GM23338 (cell line): Measurements from ENCODE around the gene PDE4D. TPM values are rescaled to one million over a fixed set of nuclear protein-coding genes. Genes with fewer than 3 reads are reported as not detected.

Experiments used
- ATAC-seq: fragments of 200-7000 bp; cut with Tn5 transposase; 3 replicates; pipeline ENCODE4 v1.9.1; 2020
- DNase-seq: peaks from one replicate; pipeline ENCODE4 v3.0.0-alpha.2; 2015; ENCODE audit warnings: low spot score
- H2AFZ ChIP-seq: fragments of 200-600 bp; sonication (generic); 2 replicates; pipeline ENCODE4 v1.8.0; 2016; ENCODE audit warnings: antibody characterized with exemption, mild to moderate bottlenecking, moderate library complexity
- H3F3A ChIP-seq: fragments of 200-600 bp; sonication (generic); replicated peaks from 2 replicates; pipeline ENCODE4 v1.8.0; 2017; ENCODE audit warnings: antibody characterized with exemption, mixed run types, low read depth
- H3K27ac ChIP-seq: fragments of 200-600 bp; sonication (generic); 2 replicates; pipeline ENCODE4 v1.6.1; 2016; ENCODE audit warnings: low read depth
- H3K27me3 ChIP-seq: fragments of 200-600 bp; sonication (generic); 2 replicates; pipeline ENCODE4 v1.8.0; 2016; ENCODE audit warnings: mild to moderate bottlenecking, mixed run types, moderate library complexity; ENCODE audit not compliant: insufficient read depth
- H3K36me3 ChIP-seq: fragments of 200-600 bp; sonication (generic); 2 replicates; pipeline ENCODE4 v1.8.0; 2016; ENCODE audit warnings: mild to moderate bottlenecking; ENCODE audit not compliant: insufficient read depth
- H3K4me1 ChIP-seq: fragments of 200-600 bp; sonication (generic); 2 replicates; pipeline ENCODE4 v1.8.0; 2016; ENCODE audit warnings: mild to moderate bottlenecking, moderate library complexity; ENCODE audit not compliant: insufficient read depth
- H3K4me2 ChIP-seq: fragments of 200-600 bp; sonication (generic); 2 replicates; pipeline ENCODE4 v1.7.1; 2017; ENCODE audit warnings: mixed run types
- H3K4me3 ChIP-seq: fragments of 200-600 bp; sonication (generic); 2 replicates; pipeline ENCODE4 v1.6.1; 2016; ENCODE audit warnings: mixed run types
- H3K79me2 ChIP-seq: fragments of 200-600 bp; sonication (generic); replicated peaks from 2 replicates; pipeline ENCODE4 v1.8.0; 2017; ENCODE audit warnings: mild to moderate bottlenecking; ENCODE audit not compliant: insufficient read depth
- H3K9me2 ChIP-seq: fragments of 200-600 bp; sonication (generic); 2 replicates; pipeline ENCODE4 v1.8.0; 2017; ENCODE audit not compliant: insufficient read depth
- H4K20me1 ChIP-seq: fragments of 200-600 bp; sonication (generic); replicated peaks from 2 replicates; pipeline ENCODE4 v1.8.0; 2017; ENCODE audit warnings: mild to moderate bottlenecking; ENCODE audit not compliant: insufficient read depth
- H3K27ac Mint-ChIP-seq: 2 replicates; pipeline ENCODE4 v1.8.0; 2020; ENCODE audit warnings: inconsistent platforms, mild to moderate bottlenecking, moderate library complexity, mixed read lengths
- H3K27me3 Mint-ChIP-seq: 3 replicates; pipeline ENCODE4 v1.8.0; 2022; ENCODE audit warnings: low read depth, mild to moderate bottlenecking, moderate library complexity, mixed read lengths, inconsistent platforms; ENCODE audit not compliant: insufficient read depth, poor library complexity
- H3K36me3 Mint-ChIP-seq: 3 replicates; pipeline ENCODE4 v1.8.0; 2021; ENCODE audit warnings: low read depth, mild to moderate bottlenecking, inconsistent platforms, moderate library complexity, mixed read lengths
- H3K4me1 Mint-ChIP-seq: 3 replicates; pipeline ENCODE4 v1.8.0; 2020; ENCODE audit warnings: mild to moderate bottlenecking, inconsistent platforms, mixed read lengths
- H3K4me3 Mint-ChIP-seq: 3 replicates; pipeline ENCODE4 v1.8.0; 2021; ENCODE audit warnings: moderate library complexity, mild to moderate bottlenecking, inconsistent platforms, mixed read lengths
- H3K9me3 Mint-ChIP-seq: 3 replicates; pipeline ENCODE4 v1.8.0; 2020; ENCODE audit warnings: moderate library complexity, mild to moderate bottlenecking, inconsistent platforms, mixed read lengths
- CREB1 ChIP-seq: fragments of 250-450 bp; sonication (Bioruptor Pico); IDR thresholded peaks from 2 replicates; pipeline ENCODE4 v1.5.0; 2020; ENCODE audit warnings: low read depth, mild to moderate bottlenecking, moderate library complexity
- ETS1 ChIP-seq: IDR thresholded peaks from 2 replicates; pipeline ENCODE4 v1.6.1; 2016; ENCODE audit warnings: antibody characterized with exemption
- EZH2 ChIP-seq: fragments of 200-600 bp; sonication (generic); IDR thresholded peaks from one replicate; pipeline ENCODE4 v1.8.0; 2017; ENCODE audit warnings: antibody characterized with exemption, mild to moderate bottlenecking, low read depth; ENCODE audit not compliant: unreplicated experiment
- EZH2phosphoT487 ChIP-seq: fragments of 200-600 bp; sonication (generic); IDR thresholded peaks from one replicate; pipeline ENCODE4 v1.8.1; 2018; ENCODE audit warnings: antibody characterized with exemption; ENCODE audit not compliant: unreplicated experiment
- NANOG ChIP-seq: IDR thresholded peaks from 2 replicates; pipeline ENCODE4 v1.6.1; 2016; ENCODE audit warnings: antibody characterized with exemption, borderline replicate concordance
- POLR2AphosphoS5 ChIP-seq: IDR thresholded peaks from 2 replicates; pipeline ENCODE4 v1.6.1; 2016; ENCODE audit warnings: antibody characterized with exemption, low read depth
- REST ChIP-seq: IDR thresholded peaks from one replicate; pipeline ENCODE4 v1.6.1; 2018; ENCODE audit warnings: antibody characterized with exemption; ENCODE audit not compliant: unreplicated experiment
- STAT1 ChIP-seq: IDR thresholded peaks from one replicate; pipeline ENCODE4 v1.6.1; 2016; ENCODE audit warnings: antibody characterized with exemption; ENCODE audit not compliant: unreplicated experiment
- ZNF114 ChIP-seq: fragments of 250-450 bp; sonication (Bioruptor Pico); IDR thresholded peaks from 2 replicates; pipeline ENCODE4 v1.5.0; 2020; ENCODE audit warnings: mild to moderate bottlenecking, moderate library complexity
- ZNF331 ChIP-seq: fragments of 250-450 bp; sonication (Bioruptor Pico); IDR thresholded peaks from 2 replicates; pipeline ENCODE4 v1.5.0; 2020; ENCODE audit warnings: low read depth, mild to moderate bottlenecking, moderate library complexity
- ZNF462 ChIP-seq: fragments of 250-450 bp; sonication (Bioruptor Pico); IDR thresholded peaks from 2 replicates; pipeline ENCODE4 v1.5.0; 2020; ENCODE audit warnings: mild to moderate bottlenecking, moderate library complexity
- polyA plus RNA-seq: library from polyadenylated mRNA; unstranded; fragments of >200 nt; fragmentation: Nextera tagmentation; extraction: Ambion mirVana; gene quantifications from 2 replicates; pipeline ENCODE4 v1.2.1, GENCODE V29; 2016
- total RNA-seq: library from RNA; depleted of rRNA; stranded (reverse); fragments of >200 nt; shearing (Covaris generic); gene quantifications from 2 replicates; pipeline ENCODE4 v1.2.3, GENCODE V29; 2014

The PDE4D gene
- total and polyA plus RNA-seq, 2 experiments from 2014 or later, result 2.1 to 4.7 TPM

GRCh38 chr5:59517926-59518585 is 375.5 kb downstream of the PDE4D start:
- no peaks in the 10 kb centered on the region for H3F3A ChIP-seq
- no peak overlapping the region for H3K4me3 ChIP-seq
- DNase-seq (no peak), ATAC-seq (no peak)
- TF ChIP-seq NANOG, result no peak
- no peak for TF ChIP-seq EZH2phosphoT487
- TF ChIP-seq ETS1, result no peak
- TF ChIP-seq ZNF462 (CRISPR knock-in tag), result no peak
- TF ChIP-seq REST, result no peak
- no peak for TF ChIP-seq POLR2AphosphoS5
- TF ChIP-seq CREB1, result no peak
- no peak for TF ChIP-seq EZH2
- no peak for TF ChIP-seq ZNF114 (CRISPR knock-in tag)
- TF ChIP-seq STAT1, result no peak
- TF ChIP-seq ZNF331 (CRISPR knock-in tag), result no peak
- H3K9me3 Mint-ChIP-seq, result no peaks in the 10 kb centered on the region
- H3K27ac Mint-ChIP-seq, result no peak overlapping the region
- no peaks in the 10 kb centered on the region for H3K27me3 Mint-ChIP-seq
- no peaks in the 10 kb centered on the region for H3K4me1 ChIP-seq
- no peaks in the 10 kb centered on the region for H3K36me3 ChIP-seq
- no peaks in the 10 kb centered on the region for H3K27me3 ChIP-seq
- no peaks in the 10 kb centered on the region for H3K79me2 ChIP-seq
- H4K20me1 ChIP-seq, result no peaks in the 10 kb centered on the region
- H3K27ac ChIP-seq, result no peak overlapping the region
- no peak overlapping the region for H2AFZ ChIP-seq
- H3K4me3 Mint-ChIP-seq, result no peak overlapping the region
- no peak overlapping the region for H3K4me2 ChIP-seq
- no peaks in the 10 kb centered on the region for H3K36me3 Mint-ChIP-seq
- H3K9me2 ChIP-seq, result peaks cover 8% of the 10 kb centered on the region; the same call in 1 of the 2 replicates
- H3K4me1 Mint-ChIP-seq, result no peaks in the 10 kb centered on the region
